AG04449 (cell line): ENCODE results near the gene NCMAP.

Source experiments
- CTCF ChIA-PET: fragments of 350-600 bp; formaldehyde crosslinking; extraction: SDS; loops from one replicate; lab custom pipeline; 2021; ENCODE audit warnings: antibody characterized with exemption; lab: Yijun Ruan, JAX
- POLR2A ChIA-PET: fragments of 400-600, 350-600 bp; formaldehyde crosslinking; extraction: SDS; loops from one replicate; lab custom pipeline; 2020; ENCODE audit warnings: antibody characterized with exemption, inconsistent platforms; lab: Yijun Ruan, JAX
- DNase-seq: peaks from one replicate; pipeline ENCODE4 v3.0.0-alpha.2; 2010; ENCODE audit warnings: low read depth, low spot score
- H3K4me3 ChIP-seq: 2 replicates; pipeline ENCODE4 v1.5.1; 2011; ENCODE audit warnings: low read depth, mild to moderate bottlenecking, control low read depth, low read length
- CTCF ChIP-seq: IDR thresholded peaks from one replicate; pipeline ENCODE4 v1.5.1; 2011; ENCODE audit warnings: mild to moderate bottlenecking, moderate library complexity, low read length, control low read depth, inconsistent platforms; ENCODE audit not compliant: insufficient read depth; ENCODE audit errors: missing control alignments

NCMAP gene

GRCh38 chr1:24636661-24637357 lies 80.9 kb downstream of the NCMAP start:
- POLR2A ChIA-PET = no interaction called here
- DNase-seq = no peak
- H3K4me3 ChIP-seq = no peak overlapping the region
- CTCF ChIA-PET = interaction anchor here (0.8 to 13.3 kb wide), 23 partner anchors 14 to 567 kb away, joined by 3 to 243 read pairs (median 6); partner anchors contain the start of gene NIPAL3
- no peak for TF ChIP-seq CTCF

- POLR2A ChIA-PET = interaction anchor here (0.6 kb wide), 1 partner anchor 137 kb away, joined by 3 read pairs; no protein-coding TSS in a partner anchor
- no peak for TF ChIP-seq CTCF
- CTCF ChIA-PET = interaction anchor here (0.6 to 13.3 kb wide), 5 partner anchors 53 to 618 kb away, joined by 3 to 243 read pairs (median 37); partner anchors contain the start of gene NIPAL3
- DNase-seq = no peak
- H3K4me3 ChIP-seq = no peak overlapping the region
These were observed 83.2 kb downstream of the NCMAP start for GRCh38 chr1:24639094-24639493.

- no peak for TF ChIP-seq CTCF
- H3K4me3 ChIP-seq = no peak overlapping the region
- ChIA-PET CTCF (interaction anchor here (0.6 to 13.3 kb wide), 6 partner anchors 8 to 617 kb away, joined by 3 to 243 read pairs (median 9); partner anchors contain the start of gene NIPAL3), POLR2A (no interaction called here)
- no peak for DNase-seq
These were observed 84.0 kb downstream of the NCMAP start for GRCh38 chr1:24639881-24640280.

- H3K4me3 ChIP-seq = no peak overlapping the region
- ChIA-PET CTCF (interaction anchor here (0.7 to 13.3 kb wide), 4 partner anchors 9 to 490 kb away, joined by 3 to 243 read pairs (median 5); no protein-coding TSS in a partner anchor), POLR2A (no interaction called here)
- DNase-seq = no peak
- no peak for TF ChIP-seq CTCF
These were observed 84.4 kb downstream of the NCMAP start for GRCh38 chr1:24640288-24640687.

GRCh38 chr1:24641646-24642151 lies 85.8 kb downstream of the NCMAP start:
- DNase-seq = no peak
- H3K4me3 ChIP-seq = peak overlapping the region; percentile 55
- CTCF ChIA-PET = interaction anchor here (13.3 kb wide), 1 partner anchor 443 kb away, joined by 243 read pairs; no protein-coding TSS in a partner anchor
- POLR2A ChIA-PET = interaction anchor here (0.7 kb wide), 1 partner anchor 81 kb away, joined by 4 read pairs; no protein-coding TSS in a partner anchor
- TF ChIP-seq CTCF = no peak
